Nephron (organoid): ENCODE results near the gene THAP12.

Experiments
- H3K27ac Mint-ChIP-seq, 3 experiments: 2 replicates each; pipeline ENCODE4 v1.8.0; 2020; ENCODE audit warnings: mixed read lengths in 3 of 3, mild to moderate bottlenecking in 2 of 3, moderate library complexity in 1 of 3
- H3K27me3 Mint-ChIP-seq: 2 replicates; pipeline ENCODE4 v1.8.0; 2021; ENCODE audit warnings: low read depth, mild to moderate bottlenecking, moderate library complexity, mixed read lengths
- H3K36me3 Mint-ChIP-seq: 2 replicates; pipeline ENCODE4 v1.8.0; 2020; ENCODE audit warnings: low read depth, mixed read lengths
- H3K4me1 Mint-ChIP-seq: 2 replicates; pipeline ENCODE4 v1.8.0; 2020; ENCODE audit warnings: mixed read lengths
- H3K4me3 Mint-ChIP-seq, 3 experiments: 2 replicates each; pipeline ENCODE4 v1.8.0; 2020; ENCODE audit warnings: mild to moderate bottlenecking in 3 of 3, mixed read lengths in 3 of 3, moderate library complexity in 2 of 3
- H3K9me3 Mint-ChIP-seq: 2 replicates; pipeline ENCODE4 v1.8.0; 2020; ENCODE audit warnings: mixed read lengths
- TF ChIP-seq, protein P1 (sequence below), 3 experiments: fragments of 200-600 bp; sonication (generic); IDR thresholded peaks; one replicate each; pipeline ENCODE4 v1.5.0; 2021; ENCODE audit warnings: antibody characterized with exemption in 3 of 3; ENCODE audit not compliant: unreplicated experiment in 3 of 3

Gene THAP12

DNA sequence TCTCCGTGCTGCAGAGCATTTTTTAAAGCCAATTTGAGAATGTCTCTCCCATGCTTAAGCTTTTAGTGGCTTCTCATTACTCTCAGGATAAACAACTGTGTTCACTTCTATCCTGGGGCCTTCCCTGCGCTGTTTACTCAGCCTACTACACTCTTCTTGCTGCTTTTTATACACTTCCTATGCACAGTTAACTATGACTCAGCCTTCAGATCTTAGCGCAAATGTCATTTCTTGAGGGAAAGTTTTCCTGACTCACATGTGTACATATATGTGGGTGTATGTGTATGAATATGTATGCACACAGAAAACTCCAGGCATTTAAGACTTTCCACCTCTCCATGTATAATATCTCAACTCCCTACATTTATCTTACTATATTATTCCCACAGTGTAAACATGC lies 9.8 kb downstream of the THAP12 start:
- H3K9me3 Mint-ChIP-seq: no peaks in the 10 kb centered on the region
- no peaks in the 10 kb centered on the region for H3K36me3 Mint-ChIP-seq
- H3K4me3 Mint-ChIP-seq: no peak overlapping the region
- TF ChIP-seq, protein P1, sequence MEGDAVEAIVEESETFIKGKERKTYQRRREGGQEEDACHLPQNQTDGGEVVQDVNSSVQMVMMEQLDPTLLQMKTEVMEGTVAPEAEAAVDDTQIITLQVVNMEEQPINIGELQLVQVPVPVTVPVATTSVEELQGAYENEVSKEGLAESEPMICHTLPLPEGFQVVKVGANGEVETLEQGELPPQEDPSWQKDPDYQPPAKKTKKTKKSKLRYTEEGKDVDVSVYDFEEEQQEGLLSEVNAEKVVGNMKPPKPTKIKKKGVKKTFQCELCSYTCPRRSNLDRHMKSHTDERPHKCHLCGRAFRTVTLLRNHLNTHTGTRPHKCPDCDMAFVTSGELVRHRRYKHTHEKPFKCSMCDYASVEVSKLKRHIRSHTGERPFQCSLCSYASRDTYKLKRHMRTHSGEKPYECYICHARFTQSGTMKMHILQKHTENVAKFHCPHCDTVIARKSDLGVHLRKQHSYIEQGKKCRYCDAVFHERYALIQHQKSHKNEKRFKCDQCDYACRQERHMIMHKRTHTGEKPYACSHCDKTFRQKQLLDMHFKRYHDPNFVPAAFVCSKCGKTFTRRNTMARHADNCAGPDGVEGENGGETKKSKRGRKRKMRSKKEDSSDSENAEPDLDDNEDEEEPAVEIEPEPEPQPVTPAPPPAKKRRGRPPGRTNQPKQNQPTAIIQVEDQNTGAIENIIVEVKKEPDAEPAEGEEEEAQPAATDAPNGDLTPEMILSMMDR (IDR thresholded peaks at IDR 0.05; ENCODE audit: unreplicated experiment in 3 of 3): no peak
- no peaks in the 10 kb centered on the region for H3K27me3 Mint-ChIP-seq
- H3K4me1 Mint-ChIP-seq: peaks cover 29% of the 10 kb centered on the region
- no peak overlapping the region for H3K27ac Mint-ChIP-seq

DNA sequence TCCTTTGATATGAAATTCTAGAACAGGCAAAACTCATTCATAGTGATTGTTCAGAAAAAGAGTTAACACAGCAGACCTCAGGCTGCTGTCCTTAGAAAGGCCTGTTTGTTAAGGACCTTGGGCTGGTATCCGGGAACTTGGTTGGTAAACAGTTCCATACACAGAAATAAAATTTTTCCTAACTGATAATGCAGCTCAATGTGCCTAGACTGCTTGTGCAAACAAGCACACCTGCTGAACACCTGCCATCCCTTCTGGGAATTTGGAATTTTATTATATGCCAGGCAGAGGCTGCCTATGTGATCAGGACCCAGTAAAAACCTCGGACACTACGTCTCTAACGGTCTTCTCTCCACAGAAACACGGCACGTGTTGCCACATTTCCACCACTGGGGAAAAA lies 11.5 kb downstream of the THAP12 start:
- H3K27ac Mint-ChIP-seq: no peak overlapping the region
- H3K4me3 Mint-ChIP-seq: no peak overlapping the region
- peaks cover 24% of the 10 kb centered on the region for H3K4me1 Mint-ChIP-seq
- no peaks in the 10 kb centered on the region for H3K27me3 Mint-ChIP-seq
- H3K9me3 Mint-ChIP-seq: no peaks in the 10 kb centered on the region
- TF ChIP-seq, protein P1 (IDR thresholded peaks at IDR 0.05; ENCODE audit: unreplicated experiment in 3 of 3): no peak
- H3K36me3 Mint-ChIP-seq: peaks cover 9% of the 10 kb centered on the region

DNA sequence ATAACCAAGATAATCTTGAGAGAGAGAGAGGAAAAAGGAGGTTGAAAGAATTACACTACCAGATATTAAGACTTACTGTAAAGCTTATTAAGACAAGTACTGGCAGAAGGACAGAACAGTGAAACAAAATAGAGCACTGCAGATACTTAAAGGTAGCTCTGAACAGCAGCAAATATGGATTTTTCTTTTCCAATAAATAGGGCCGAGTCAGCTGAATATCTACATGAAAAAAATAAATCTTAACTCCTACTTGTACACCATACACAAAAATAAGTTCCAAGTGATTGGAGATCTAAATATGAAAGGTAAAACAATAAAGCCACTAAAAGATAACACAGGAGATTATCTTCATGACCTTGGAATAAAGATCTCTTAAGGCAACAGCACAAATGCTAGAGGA lies 12.4 kb downstream of the THAP12 start:
- no peaks in the 10 kb centered on the region for H3K27me3 Mint-ChIP-seq
- TF ChIP-seq, protein P1 (IDR thresholded peaks at IDR 0.05; ENCODE audit: unreplicated experiment in 3 of 3): no peak
- peaks cover 14% of the 10 kb centered on the region for H3K36me3 Mint-ChIP-seq
- no peak overlapping the region for H3K4me3 Mint-ChIP-seq
- H3K4me1 Mint-ChIP-seq: peaks cover 19% of the 10 kb centered on the region
- no peaks in the 10 kb centered on the region for H3K9me3 Mint-ChIP-seq
- no peak overlapping the region for H3K27ac Mint-ChIP-seq

DNA sequence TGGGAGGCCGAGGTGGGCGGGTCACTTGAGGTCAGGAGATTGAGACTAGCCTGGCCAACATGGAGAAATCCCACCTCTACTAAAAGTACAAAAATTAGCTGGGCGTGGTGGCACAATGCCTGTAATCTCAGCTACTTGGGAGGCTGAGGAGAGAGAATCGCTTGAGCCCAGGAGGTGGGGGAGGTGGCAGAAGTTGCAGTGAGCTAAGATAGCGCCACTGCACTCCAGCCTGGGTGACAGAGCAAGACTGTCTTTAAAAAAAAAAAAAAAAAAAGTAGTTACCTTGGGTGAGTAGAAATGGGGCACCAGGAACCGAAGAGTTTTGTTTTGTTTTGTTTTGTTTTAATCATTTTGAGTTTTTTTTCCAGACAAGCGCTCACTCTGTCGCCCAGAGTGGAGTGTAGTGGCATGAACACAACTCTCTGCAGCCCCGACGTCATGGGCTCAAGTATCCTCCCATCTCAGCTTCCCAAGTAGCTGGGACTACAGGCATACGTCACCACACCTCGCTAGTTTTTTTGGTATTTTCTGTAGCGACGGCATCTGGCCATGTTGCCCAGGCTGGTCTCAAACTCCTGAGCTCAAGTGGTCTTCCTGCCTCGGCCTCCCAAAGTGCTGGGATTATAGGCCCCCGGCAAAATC lies 15.8 kb downstream of the THAP12 start:
- Mint-ChIP-seq H3K4me3 (no peak overlapping the region), H3K27ac (no peak overlapping the region), H3K27me3 (no peaks in the 10 kb centered on the region), H3K4me1 (peaks cover 11% of the 10 kb centered on the region), H3K36me3 (peaks cover 31% of the 10 kb centered on the region), H3K9me3 (no peaks in the 10 kb centered on the region)
- TF ChIP-seq, protein P1 (IDR thresholded peaks at IDR 0.05; ENCODE audit: unreplicated experiment in 3 of 3): no peak

DNA sequence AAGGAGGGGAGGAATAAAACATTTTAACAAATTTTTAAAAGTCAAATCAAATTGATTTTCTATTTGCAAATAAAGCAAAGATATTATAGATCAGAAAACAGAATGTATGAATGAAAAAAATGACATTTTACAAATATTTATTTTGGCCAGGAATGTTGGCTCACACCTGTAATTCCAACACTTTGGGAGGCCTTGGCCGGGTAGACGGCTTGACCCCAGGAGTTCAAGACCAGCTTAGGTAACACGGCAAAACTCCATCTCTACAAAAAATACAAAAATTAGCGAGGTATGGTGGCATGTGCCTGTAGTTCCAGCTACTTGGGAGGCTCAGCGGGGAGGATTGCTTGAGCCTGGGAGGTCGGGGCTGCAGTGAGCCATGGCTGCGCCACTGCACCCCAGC lies 18.2 kb downstream of the THAP12 start:
- H3K4me3 Mint-ChIP-seq: no peak overlapping the region
- no peak overlapping the region for H3K27ac Mint-ChIP-seq
- no peaks in the 10 kb centered on the region for H3K9me3 Mint-ChIP-seq
- H3K27me3 Mint-ChIP-seq: no peaks in the 10 kb centered on the region
- TF ChIP-seq, protein P1 (IDR thresholded peaks at IDR 0.05; ENCODE audit: unreplicated experiment in 3 of 3): no peak
- peaks cover 1% of the 10 kb centered on the region for H3K4me1 Mint-ChIP-seq
- H3K36me3 Mint-ChIP-seq: peaks cover 52% of the 10 kb centered on the region

DNA sequence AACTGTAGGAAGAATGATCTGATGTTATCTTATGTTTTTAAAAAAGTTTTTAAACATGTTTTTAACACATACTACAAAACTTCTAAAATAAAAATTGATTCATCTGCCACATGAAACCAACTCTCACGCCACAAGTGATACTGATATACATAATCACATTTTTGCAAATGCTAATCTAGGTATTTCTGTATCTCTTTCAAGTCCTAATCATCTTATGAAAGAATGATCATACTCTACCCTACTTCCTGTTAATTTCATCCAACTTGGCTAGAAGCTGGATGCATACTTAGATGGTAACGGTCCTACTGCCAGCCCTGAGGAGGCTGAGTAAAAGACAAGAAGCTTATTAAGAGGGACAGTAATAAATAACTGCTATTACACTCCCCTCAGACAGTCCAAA lies 19.2 kb downstream of the THAP12 start:
- H3K9me3 Mint-ChIP-seq: no peaks in the 10 kb centered on the region
- TF ChIP-seq, protein P1 (IDR thresholded peaks at IDR 0.05; ENCODE audit: unreplicated experiment in 3 of 3): no peak
- no peak overlapping the region for H3K4me3 Mint-ChIP-seq
- H3K27ac Mint-ChIP-seq: no peak overlapping the region
- H3K27me3 Mint-ChIP-seq: no peaks in the 10 kb centered on the region
- H3K36me3 Mint-ChIP-seq: peaks cover 60% of the 10 kb centered on the region
- H3K4me1 Mint-ChIP-seq: no peaks in the 10 kb centered on the region
